CD4-positive, alpha-beta T cell (primary cell): ENCODE measurements around the gene DSN1. TPM values are rescaled to one million over a fixed set of nuclear protein-coding genes. Genes with fewer than 3 reads are reported as not detected.

Experiments used
- ATAC-seq: fragments of 200-7000 bp; cut with Tn5 transposase; one replicate; pipeline ENCODE4 v1.10.0; 2022; ENCODE audit warnings: mild to moderate bottlenecking; ENCODE audit not compliant: poor library complexity
- CTCF ChIA-PET: fragments of 350-600 bp; sonication (Branson Sonifier 250); formaldehyde crosslinking; loops from one replicate; lab custom pipeline; 2021; ENCODE audit warnings: antibody characterized with exemption, inconsistent platforms; lab: Charles Lee
- POLR2A ChIA-PET: fragments of 350-600 bp; sonication (Branson Sonifier 250); formaldehyde crosslinking; loops from one replicate; lab custom pipeline; 2021; ENCODE audit warnings: antibody characterized with exemption, inconsistent platforms; lab: Charles Lee
- DNase-seq, 14 experiments: peaks; one replicate each; pipeline ENCODE4 v3.0.0-alpha.2; 2013 to 2020; ENCODE audit warnings: mixed read lengths in 2 of 14
- H3K27ac ChIP-seq, 2 donors: one replicate each; pipeline versions ENCODE4 v1.5.1 to v1.7.0; 2013; ENCODE audit warnings: low read length in 2 of 2, low read depth in 1 of 2, mild to moderate bottlenecking in 1 of 2
- H3K27me3 ChIP-seq, 2 experiments: 1 replicate in 1 of 2; 2 replicates in 1 of 2; pipeline versions ENCODE4 v1.6.1 to v1.7.0; 2013; ENCODE audit warnings: low read length in 2 of 2, control low read depth in 1 of 2, mild to moderate bottlenecking in 1 of 2, moderate library complexity in 1 of 2; ENCODE audit not compliant: insufficient read depth in 2 of 2, control insufficient read depth in 1 of 2
- H3K36me3 ChIP-seq: one replicate; pipeline ENCODE4 v1.6.1; 2013; ENCODE audit warnings: low read length, control low read depth; ENCODE audit not compliant: insufficient read depth
- H3K4me1 ChIP-seq: one replicate; pipeline ENCODE4 v1.6.1; 2013; ENCODE audit warnings: low read length, control low read depth; ENCODE audit not compliant: insufficient read depth
- H3K4me3 ChIP-seq: one replicate; pipeline ENCODE4 v1.5.1; 2013; ENCODE audit warnings: mild to moderate bottlenecking, low read length, moderate library complexity
- H3K9me3 ChIP-seq, 2 experiments: 1 replicate in 1 of 2; 2 replicates in 1 of 2; pipeline versions ENCODE4 v1.6.1 to v1.7.0; 2013; ENCODE audit warnings: low read length in 2 of 2, mild to moderate bottlenecking in 2 of 2, control low read depth in 1 of 2, moderate library complexity in 1 of 2; ENCODE audit not compliant: control insufficient read depth in 1 of 2, insufficient read depth in 1 of 2
- H3K27ac Mint-ChIP-seq: one replicate; pipeline ENCODE4 v1.8.0; 2020; ENCODE audit warnings: mixed read lengths
- H3K27me3 Mint-ChIP-seq: one replicate; pipeline ENCODE4 v1.8.0; 2021; ENCODE audit warnings: mixed read lengths
- H3K36me3 Mint-ChIP-seq: one replicate; pipeline ENCODE4 v1.8.0; 2021; ENCODE audit warnings: low read depth, mixed read lengths
- H3K4me1 Mint-ChIP-seq: one replicate; pipeline ENCODE4 v1.8.0; 2021; ENCODE audit warnings: low read depth, mixed read lengths
- H3K4me3 Mint-ChIP-seq: one replicate; pipeline ENCODE4 v1.8.0; 2020; ENCODE audit warnings: mild to moderate bottlenecking, mixed read lengths
- H3K9me3 Mint-ChIP-seq: one replicate; pipeline ENCODE4 v1.8.0; 2020; ENCODE audit warnings: mixed read lengths
- CTCF ChIP-seq: fragments of 200-600 bp; IDR thresholded peaks from one replicate; pipeline ENCODE4 v1.8.0; 2022; ENCODE audit warnings: antibody characterized with exemption, mild to moderate bottlenecking
- intact Hi-C, 2 experiments: fragments of 100-400 bp; cut with DNase I in 1 of 2; cut with micrococcal nuclease in 1 of 2; formaldehyde crosslinking; loops; one replicate each; pipeline versions ENCODE4 v1.15.1 to v1.9.0; 2023 to 2025; cut with DNase I, micrococcal nuclease
- total RNA-seq, 174 experiments: library from RNA in 2 of 174; stranded (reverse) in 2 of 174; gene quantifications; one replicate each; pipeline ENCODE4 v1.2.3 and lab custom pipeline; 2021 to 2026

DSN1 gene
- total RNA-seq, 2 experiments from 2014 or later: 10.5 to 14.3 TPM

- intact Hi-C loops: no loop called here
- DNase-seq (no peak), ATAC-seq (no peak)
- POLR2A ChIA-PET: no interaction called here
- Histone ChIP-seq H3K36me3 (peaks cover 14% of the 10 kb centered on the region), H3K27ac (no peak overlapping the region), H3K27me3 (no peaks in the 10 kb centered on the region), H3K4me1 (no peaks in the 10 kb centered on the region), H3K4me3 (no peak overlapping the region), H3K9me3 (no peaks in the 10 kb centered on the region)
- H3K4me3 Mint-ChIP-seq: no peak overlapping the region
- no peaks in the 10 kb centered on the region for H3K27me3 Mint-ChIP-seq
- no peak overlapping the region for H3K27ac Mint-ChIP-seq
- no peaks in the 10 kb centered on the region for H3K9me3 Mint-ChIP-seq
- TF ChIP-seq CTCF: no peak
- H3K36me3 Mint-ChIP-seq: peaks cover 21% of the 10 kb centered on the region
- CTCF ChIA-PET: no interaction called here
- no peaks in the 10 kb centered on the region for H3K4me1 Mint-ChIP-seq
These were observed 64.4 kb downstream of the DSN1 start for GRCh38 chr20:36709126-36709525.

DNA sequence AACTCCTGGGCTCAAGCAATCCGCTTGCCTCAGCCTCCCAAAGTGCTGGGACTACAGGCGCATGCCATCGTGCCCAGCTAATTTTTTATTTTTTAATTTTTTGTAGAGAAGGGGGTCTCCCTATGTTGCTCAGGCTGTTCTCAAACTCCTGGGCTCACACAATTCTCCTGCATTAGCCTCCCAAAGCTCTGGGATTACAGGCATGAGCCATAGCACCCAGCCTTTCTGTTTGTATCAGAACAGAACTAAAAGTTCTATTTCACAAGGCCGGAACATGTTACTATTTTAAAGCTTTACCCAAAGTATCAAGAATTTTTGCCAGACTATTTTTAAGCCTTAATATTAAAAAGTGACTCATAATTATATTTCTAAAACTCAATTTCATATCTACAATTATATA lies 70.0 kb downstream of the DSN1 start:
- ChIA-PET POLR2A (no interaction called here), CTCF (no interaction called here)
- Histone ChIP-seq H3K4me3 (no peak overlapping the region), H3K27ac (no peak overlapping the region), H3K27me3 (no peaks in the 10 kb centered on the region), H3K4me1 (no peaks in the 10 kb centered on the region), H3K36me3 (peaks cover 14% of the 10 kb centered on the region), H3K9me3 (no peaks in the 10 kb centered on the region)
- no peaks in the 10 kb centered on the region for H3K27me3 Mint-ChIP-seq
- DNase-seq: no peak
- H3K27ac Mint-ChIP-seq: no peak overlapping the region
- no peak overlapping the region for H3K4me3 Mint-ChIP-seq
- no peaks in the 10 kb centered on the region for H3K4me1 Mint-ChIP-seq
- H3K9me3 Mint-ChIP-seq: no peaks in the 10 kb centered on the region
- peaks cover 16% of the 10 kb centered on the region for H3K36me3 Mint-ChIP-seq
- intact Hi-C loops: no loop called here
- TF ChIP-seq CTCF: no peak
- ATAC-seq: no peak

Other genes with a start within 250 kb of the DSN1 start
- not detected for gene MYL9, start 232.2 kb downstream of the DSN1 start, total RNA-seq
- 10 to 100 TPM; 29.2 to 34.5 TPM for gene TGIF2, start 200.2 kb downstream of the DSN1 start, total RNA-seq
- gene RAB5IF, start 168.0 kb downstream of the DSN1 start, total RNA-seq: 10 to 100 TPM; 62.6 to 74.8 TPM
- gene SLA2, start 127.6 kb downstream of the DSN1 start, total RNA-seq: 10 to 100 TPM; 19.9 to 21.3 TPM
- 10 to 100 TPM; 17.3 to 17.5 TPM for gene NDRG3, start 27.7 kb downstream of the DSN1 start, total RNA-seq
- gene TLDC2, start 102.4 kb upstream of the DSN1 start, total RNA-seq: not detected
- gene SAMHD1, start 177.9 kb upstream of the DSN1 start, total RNA-seq: 100 to 1,000 TPM; 232 to 239 TPM